NCI-H82 treated with DMSO at 0.1 percent for 48 hours (cell line): ENCODE measurements around the gene LPP.
"Not testable (repeated sequence)": the region's sequence is repeated elsewhere in the genome, so short reads cannot be mapped to it uniquely, and the experiment has no call there.

ENCODE experiments used
- DNase-seq: peaks from one replicate; lab custom pipeline; 2025; ENCODE audit not compliant: unreplicated experiment; lab: John Stamatoyannopoulos, UW

The LPP gene

GRCh38 chr3:188154014-188154808, at the start of gene LPP:
Gene LPP, plus strand, starts transcription at chr3:188154157. Its CDS starts 251,964 bp downstream, at chr3:188406121.
- DNase-seq = no peak

DNA sequence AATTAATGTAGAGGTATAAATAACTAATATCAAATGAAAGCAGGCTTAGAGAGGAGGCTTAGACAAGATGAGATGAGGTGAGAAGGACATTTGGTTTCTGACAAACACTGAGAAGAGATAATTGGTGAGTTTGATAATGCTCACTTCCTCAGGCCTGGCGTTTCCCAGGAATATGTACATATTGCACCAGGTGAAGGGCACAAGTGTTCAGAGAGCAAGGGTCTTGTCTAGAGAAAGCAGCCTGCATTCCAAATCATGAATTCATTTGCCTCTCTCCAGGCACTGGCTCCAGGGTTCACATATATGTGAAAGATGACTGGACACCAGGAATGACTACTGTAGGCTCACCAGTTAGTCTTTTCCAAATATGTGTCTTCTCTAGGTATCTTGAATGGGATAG, 48.0 kb upstream of the LPP start:
- DNase-seq = no peak

GRCh38 chr3:188106454-188106853, 47.5 kb upstream of the LPP start:
- no peak for DNase-seq

DNA sequence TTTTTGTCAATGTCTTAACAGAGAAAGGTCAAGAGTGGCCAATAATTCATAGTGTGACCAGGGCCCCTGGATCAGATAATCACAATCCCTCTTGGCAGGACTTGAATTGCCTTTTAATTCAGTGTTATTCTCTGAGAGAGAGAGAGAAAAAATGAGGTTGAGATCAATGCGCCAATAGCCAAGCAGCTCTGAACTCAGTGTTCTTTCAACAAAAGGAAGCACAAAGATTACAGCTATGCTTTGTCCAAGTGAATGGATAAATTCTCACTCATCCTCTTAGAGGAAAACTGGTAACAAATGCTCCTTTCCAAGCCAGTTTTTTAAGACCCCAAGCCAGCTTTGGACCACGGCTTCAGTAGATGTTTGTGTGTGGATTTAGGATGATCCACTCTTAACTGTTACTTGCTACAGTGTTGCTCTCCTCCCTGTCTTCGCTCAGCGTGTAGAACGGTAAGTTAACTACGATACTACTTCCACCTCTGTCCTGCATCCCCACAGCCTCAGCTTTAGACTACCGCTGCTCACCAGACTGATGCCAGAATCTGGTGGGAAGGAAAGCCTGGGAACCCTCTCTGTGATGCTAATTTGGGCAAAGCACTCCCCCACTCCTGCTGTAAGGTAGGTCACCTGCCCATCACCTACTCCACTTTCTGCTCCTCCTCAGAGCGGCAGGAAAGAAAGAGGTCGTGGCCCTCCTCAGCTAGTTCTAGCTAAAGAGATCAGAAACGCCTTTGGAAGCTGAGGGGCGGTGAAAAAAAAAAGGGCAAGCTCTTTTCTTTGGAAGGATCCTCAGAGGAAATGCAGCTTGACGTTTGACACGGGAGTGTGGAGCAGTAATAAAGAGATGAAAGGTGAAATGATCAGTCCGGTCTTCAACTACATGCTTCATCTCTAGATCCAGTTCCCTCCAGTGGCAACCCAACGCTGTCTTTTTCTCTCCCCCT, 46.8 kb upstream of the LPP start:
- DNase-seq = no peak

DNA sequence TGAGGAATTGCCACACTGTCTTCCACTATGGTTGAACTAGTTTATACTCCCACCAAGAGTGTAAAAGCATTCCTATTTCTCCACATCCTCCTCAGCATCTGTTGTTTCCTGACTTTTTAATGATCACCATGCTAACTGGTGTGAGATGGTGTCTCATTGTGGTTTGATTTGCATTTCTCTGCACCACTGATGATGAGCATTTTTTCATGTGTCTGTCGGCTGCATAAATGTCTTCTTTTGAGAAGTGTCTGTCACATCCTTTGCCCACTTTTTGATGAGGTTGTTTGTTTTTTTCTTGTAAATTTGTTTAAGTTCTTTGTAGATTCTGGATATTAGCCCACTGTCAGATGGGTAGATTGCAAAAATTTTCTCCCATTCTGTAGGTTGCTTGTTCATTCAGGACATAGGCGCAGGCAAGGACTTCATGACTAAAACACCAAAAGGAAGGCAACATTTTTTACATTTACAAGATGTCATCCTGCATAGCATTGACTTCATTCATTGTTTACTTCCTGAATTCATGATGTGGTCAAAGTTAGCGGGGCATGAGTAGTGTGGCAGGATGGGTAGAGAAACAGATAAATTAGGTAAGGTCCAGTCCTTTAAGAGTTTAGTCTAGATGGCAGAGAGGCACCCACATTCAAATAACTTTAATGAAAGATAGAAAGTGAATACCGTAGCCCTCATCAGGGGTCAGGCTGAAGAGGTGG, 45.1 kb upstream of the LPP start:
- no peak for DNase-seq

GRCh38 chr3:188111002-188111584, 42.9 kb upstream of the LPP start:
- DNase-seq = no peak

GRCh38 chr3:188113756-188114155, 40.2 kb upstream of the LPP start:
- DNase-seq = no peak

DNA sequence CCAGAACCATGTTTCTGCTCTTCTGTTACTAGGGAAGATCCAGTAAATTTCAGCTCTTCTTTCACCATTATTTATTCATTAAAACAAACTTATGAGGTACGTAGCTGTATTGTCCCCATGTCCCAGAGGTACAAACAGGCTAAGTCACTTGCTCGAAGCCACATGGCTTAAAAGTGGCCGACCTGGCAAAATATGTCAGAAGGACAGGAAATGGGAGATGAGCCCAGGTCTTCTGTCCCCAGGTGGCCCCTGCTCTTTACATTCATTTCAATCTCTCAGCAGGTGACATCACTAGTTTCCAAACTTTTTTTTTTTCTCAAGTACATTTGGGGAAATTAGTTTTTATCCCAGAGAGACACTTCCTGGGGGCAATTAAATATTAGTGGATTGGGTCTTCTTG, 34.1 kb upstream of the LPP start:
- no peak for DNase-seq

DNA sequence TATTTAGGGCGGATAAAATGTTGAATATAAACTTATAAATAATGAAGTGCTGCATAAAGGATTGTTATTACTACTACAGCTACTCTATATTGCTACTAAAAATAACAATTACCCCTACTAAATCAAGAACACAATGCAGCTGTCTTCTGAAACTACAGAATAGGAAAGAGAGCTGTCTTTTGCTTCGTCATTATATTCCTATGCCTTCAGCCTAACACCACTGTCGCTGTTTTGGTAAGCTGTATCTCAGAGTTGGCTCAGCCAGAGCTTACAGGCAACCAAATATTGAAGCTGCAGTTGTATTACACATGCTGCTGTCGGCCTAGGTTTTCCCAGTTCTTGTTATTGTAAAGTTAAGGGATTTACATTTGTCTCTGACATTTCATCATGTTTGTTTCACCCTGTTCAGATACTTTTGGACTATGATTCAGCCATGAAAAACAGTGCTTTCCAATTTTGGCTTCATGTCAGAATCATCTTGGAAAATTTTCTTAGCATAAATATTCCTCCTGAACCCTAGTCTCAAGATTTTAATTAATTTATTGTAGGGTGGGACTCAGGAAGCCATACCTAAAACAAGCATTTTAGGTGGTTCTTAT, 31.3 kb upstream of the LPP start:
- DNase-seq = no peak

DNA sequence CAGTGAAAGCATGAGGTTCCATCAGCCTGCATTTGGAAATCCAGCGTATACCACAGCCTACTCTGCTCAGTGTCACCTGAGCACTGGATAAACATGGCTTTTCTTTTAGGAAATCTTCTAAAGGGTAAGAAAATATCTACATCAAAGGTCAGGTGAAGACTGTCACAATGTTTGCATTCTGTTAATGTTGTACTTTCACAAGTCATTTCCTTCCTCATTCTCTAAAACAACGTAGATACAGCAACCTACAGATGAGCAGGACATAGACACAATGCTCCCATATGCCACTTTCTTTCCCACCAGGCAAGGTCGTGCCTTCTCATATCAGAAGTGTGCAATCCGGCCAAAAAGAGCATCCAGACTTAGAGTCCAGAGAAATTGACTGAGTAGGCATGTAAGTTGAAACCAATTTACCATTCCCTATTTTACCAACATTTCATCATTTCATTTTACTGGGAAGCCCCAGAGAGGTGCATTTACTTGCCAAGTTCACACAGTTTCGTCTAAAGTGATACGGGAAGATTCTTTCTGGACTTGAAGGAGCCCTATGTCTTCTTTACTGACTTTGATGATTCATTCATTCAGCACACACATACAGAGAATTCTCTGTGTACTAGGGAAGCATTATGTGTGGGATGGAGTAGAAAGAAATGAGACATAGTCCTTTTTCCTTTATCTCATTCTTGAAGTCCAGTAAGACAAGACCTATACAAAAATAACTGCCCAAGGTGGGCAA, 30.6 kb upstream of the LPP start:
- no peak for DNase-seq

- DNase-seq = no peak
These were observed 29.8 kb upstream of the LPP start for GRCh38 chr3:188124184-188124583.

- no peak for DNase-seq
These were observed 28.9 kb upstream of the LPP start for GRCh38 chr3:188125076-188125475.

DNA sequence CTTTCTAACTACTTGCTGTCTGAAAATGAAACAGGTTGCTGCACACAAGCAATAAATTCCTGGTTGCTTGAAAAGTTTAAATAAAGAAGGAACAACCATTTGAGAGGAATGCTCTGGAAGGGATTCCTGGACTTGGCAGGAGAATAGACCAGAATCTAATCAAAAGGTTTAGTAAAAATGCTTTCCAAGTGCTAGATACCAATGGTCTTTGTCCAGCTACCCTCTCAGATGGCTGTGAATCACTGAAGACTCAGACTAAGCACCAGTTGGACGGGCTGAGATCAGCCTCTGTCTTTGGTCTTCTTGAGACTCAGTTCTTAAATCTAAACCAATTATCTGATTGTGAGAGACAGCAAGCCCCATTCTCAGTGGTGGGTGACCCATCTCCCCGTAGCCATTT, 27.7 kb upstream of the LPP start:
- no peak for DNase-seq

GRCh38 chr3:188126934-188127333, 27.0 kb upstream of the LPP start:
- no peak for DNase-seq

GRCh38 chr3:188128905-188129304, 25.1 kb upstream of the LPP start:
- DNase-seq = no peak

DNA sequence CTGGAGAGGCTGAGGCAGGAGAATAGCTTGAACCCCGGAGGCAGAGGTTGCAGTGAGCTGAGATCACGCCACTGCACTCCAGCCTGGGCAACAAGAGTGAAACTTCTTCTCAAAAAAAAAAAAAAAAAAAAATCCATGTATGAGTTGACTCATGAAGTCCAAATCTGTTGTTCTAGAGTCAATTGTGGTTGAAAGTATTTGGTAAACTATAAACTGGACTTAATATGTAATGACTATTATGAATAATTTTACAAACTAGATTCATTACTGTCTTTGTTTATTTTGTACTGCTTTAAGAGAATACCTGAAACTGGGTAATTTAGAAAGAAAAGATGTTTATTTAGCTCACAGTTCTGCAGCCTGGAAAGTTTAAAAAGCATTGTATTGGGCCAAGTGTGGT, 22.9 kb upstream of the LPP start:
- DNase-seq = not testable (repeated sequence)

DNA sequence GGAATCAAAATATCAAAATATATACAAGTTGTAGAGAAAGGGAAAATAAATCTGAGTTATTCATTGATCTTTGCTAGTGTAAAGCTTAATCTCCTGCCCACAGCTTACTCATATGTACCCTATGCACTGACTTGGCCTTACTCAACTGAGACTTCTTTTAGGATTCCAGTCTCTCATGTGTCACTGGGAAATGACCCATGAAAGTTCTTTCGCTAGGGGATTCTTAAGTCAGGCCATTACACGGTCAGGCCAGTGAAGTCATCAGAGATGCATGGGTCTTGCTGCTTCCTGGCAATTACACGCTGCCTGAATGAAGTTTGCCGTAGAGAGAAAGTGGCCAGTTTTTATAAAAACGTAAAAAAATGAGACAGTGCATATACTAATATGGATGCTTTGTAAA, 20.7 kb upstream of the LPP start:
- DNase-seq = no peak

DNA sequence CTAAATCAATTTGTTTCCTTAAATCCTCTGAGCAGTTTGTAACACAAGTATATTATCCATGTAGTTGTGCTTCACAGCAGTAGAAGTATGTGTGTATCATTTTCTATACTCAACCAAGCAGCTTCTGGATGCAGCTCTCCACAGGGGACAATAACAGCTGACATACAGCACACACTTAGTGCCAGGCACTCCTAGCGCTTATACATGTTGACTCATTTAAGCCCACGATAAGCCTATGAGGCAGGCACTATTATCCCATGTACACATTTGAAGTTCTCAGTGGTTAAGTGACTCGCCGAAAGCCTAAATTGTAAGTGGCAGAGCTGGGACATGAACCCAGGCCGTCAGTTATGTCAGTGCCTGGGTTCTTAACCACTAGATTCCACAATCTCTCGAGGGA, 20.3 kb upstream of the LPP start:
- DNase-seq = no peak

- no peak for DNase-seq
These were observed 19.9 kb upstream of the LPP start for GRCh38 chr3:188134079-188134478.

GRCh38 chr3:188134856-188135255, 19.1 kb upstream of the LPP start:
- no peak for DNase-seq
